Measurements from ENCODE around the gene DOCK8.

The DOCK8 gene

GRCh38 chr9:436482-436881 lies 221.8 kb downstream of the DOCK8 start:
- no peak for DNase-seq

GRCh38 chr9:437066-437465 lies 222.4 kb downstream of the DOCK8 start:
- DNase-seq, result no peak

GRCh38 chr9:437574-438001 lies 222.9 kb downstream of the DOCK8 start:
- DNase-seq, result no peak

GRCh38 chr9:438066-438465 lies 223.4 kb downstream of the DOCK8 start:
- DNase-seq, result no peak

- no peak for DNase-seq
These were observed 224.5 kb downstream of the DOCK8 start for GRCh38 chr9:438961-439768.

GRCh38 chr9:441126-441525 lies 226.5 kb downstream of the DOCK8 start:
- no peak for DNase-seq

- no peak for DNase-seq
These were observed 229.9 kb downstream of the DOCK8 start for GRCh38 chr9:444528-444927.

- no peak for DNase-seq
These were observed 230.4 kb downstream of the DOCK8 start for GRCh38 chr9:445033-445432.

- DNase-seq, result no peak
These were observed 231.5 kb downstream of the DOCK8 start for GRCh38 chr9:446074-446699.

GRCh38 chr9:447230-448025 lies 232.8 kb downstream of the DOCK8 start:
- no peak for DNase-seq

GRCh38 chr9:450057-450456 lies 235.4 kb downstream of the DOCK8 start:
- DNase-seq, result no peak

GRCh38 chr9:450561-450960 lies 235.9 kb downstream of the DOCK8 start:
- DNase-seq, result no peak

- DNase-seq, result no peak
These were observed 239.2 kb downstream of the DOCK8 start for GRCh38 chr9:453832-454231.

- DNase-seq, result no peak
These were observed 241.7 kb downstream of the DOCK8 start for GRCh38 chr9:456365-456764.

- DNase-seq, result no peak
These were observed 243.9 kb downstream of the DOCK8 start for GRCh38 chr9:458590-458989.

GRCh38 chr9:459491-460444 lies 245.1 kb downstream of the DOCK8 start:
- DNase-seq, result no peak

GRCh38 chr9:462121-462520 lies 247.5 kb downstream of the DOCK8 start:
- no peak for DNase-seq

- no peak for DNase-seq
These were observed 247.9 kb downstream of the DOCK8 start for GRCh38 chr9:462606-463005.

GRCh38 chr9:463455-464171 lies 248.9 kb downstream of the DOCK8 start:
- no peak for DNase-seq

- no peak for DNase-seq
These were observed 252.1 kb downstream of the DOCK8 start for GRCh38 chr9:466747-467146.

GRCh38 chr9:468766-469426 lies 254.2 kb downstream of the DOCK8 start:
- no peak for DNase-seq

Measured in SHP77 treated with DMSO at 0.1 percent for 48 hours (cell line).